Fibroblast of lung (primary cell): ENCODE results near the gene BABAM2.

Experiments
- CTCF ChIP-seq, 2 donors: IDR thresholded peaks in 1 of 2; conservative IDR thresholded peaks in 1 of 2; 1 replicate in 1 of 2; 2 replicates in 1 of 2; pipeline ENCODE4 v1.5.1; 2011 to 2012; ENCODE audit warnings: low read length in 2 of 2, control low read depth in 1 of 2, inconsistent platforms in 1 of 2, low read depth in 1 of 2, mild to moderate bottlenecking in 1 of 2
- EZH2 ChIP-seq: IDR thresholded peaks from 2 replicates; pipeline ENCODE4 v1.5.1; 2012; ENCODE audit warnings: low read length, control low read depth, mild to moderate bottlenecking; ENCODE audit errors: missing control alignments

GRCh38 chr2:28338046-28338817 lies 447.7 kb downstream of the BABAM2 start:
- no peak for TF ChIP-seq CTCF (conservative IDR thresholded peaks at IDR 0.05 in 1 of 2, IDR thresholded peaks at IDR 0.05 in 1 of 2; ENCODE audit: low read depth in 1 of 2, low read length in 2 of 2)
- no peak for TF ChIP-seq EZH2
